NB4 (cell line): ENCODE measurements around the gene ASPG.

Source experiments
- CTCF ChIP-seq: IDR thresholded peaks from one replicate; pipeline ENCODE4 v1.5.1; 2012; ENCODE audit warnings: low read depth, low read length
- POLR2A ChIP-seq: IDR thresholded peaks from 2 replicates; pipeline ENCODE4 v1.6.1; 2011; ENCODE audit warnings: mild to moderate bottlenecking; ENCODE audit not compliant: insufficient read length; ENCODE audit errors: extremely low read depth

- TF ChIP-seq POLR2A (no peak), CTCF (no peak)
Observed at GRCh38 chr14:104064003-104064402, 21.5 kb upstream of the ASPG start.
